ENCODE results near the gene LRBA.

DNA sequence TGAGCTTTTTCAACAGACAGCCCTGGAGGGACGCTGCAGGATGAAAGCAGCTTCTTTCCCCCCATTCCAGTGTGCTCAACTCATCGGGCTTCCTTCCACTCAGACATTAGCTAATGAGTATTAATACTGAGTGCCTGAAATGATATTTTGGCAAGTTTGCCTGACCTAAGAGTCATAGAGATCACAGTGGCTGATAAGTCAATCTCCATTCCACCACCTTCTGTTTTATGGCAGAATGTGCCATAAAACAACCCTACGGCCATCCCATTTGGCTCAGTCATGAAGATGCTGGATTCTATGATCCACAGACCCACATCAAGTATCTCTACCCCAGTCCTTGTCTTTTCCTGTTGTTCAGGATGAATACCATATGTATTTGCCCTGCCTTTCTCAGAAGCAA lies 481.4 kb downstream of the LRBA start:
- no peak for TF ChIP-seq EZH2 (optimal IDR thresholded peaks at IDR 0.05; ENCODE audit: low read depth, low read length)
- TF ChIP-seq, protein P1, sequence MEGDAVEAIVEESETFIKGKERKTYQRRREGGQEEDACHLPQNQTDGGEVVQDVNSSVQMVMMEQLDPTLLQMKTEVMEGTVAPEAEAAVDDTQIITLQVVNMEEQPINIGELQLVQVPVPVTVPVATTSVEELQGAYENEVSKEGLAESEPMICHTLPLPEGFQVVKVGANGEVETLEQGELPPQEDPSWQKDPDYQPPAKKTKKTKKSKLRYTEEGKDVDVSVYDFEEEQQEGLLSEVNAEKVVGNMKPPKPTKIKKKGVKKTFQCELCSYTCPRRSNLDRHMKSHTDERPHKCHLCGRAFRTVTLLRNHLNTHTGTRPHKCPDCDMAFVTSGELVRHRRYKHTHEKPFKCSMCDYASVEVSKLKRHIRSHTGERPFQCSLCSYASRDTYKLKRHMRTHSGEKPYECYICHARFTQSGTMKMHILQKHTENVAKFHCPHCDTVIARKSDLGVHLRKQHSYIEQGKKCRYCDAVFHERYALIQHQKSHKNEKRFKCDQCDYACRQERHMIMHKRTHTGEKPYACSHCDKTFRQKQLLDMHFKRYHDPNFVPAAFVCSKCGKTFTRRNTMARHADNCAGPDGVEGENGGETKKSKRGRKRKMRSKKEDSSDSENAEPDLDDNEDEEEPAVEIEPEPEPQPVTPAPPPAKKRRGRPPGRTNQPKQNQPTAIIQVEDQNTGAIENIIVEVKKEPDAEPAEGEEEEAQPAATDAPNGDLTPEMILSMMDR (IDR thresholded peaks at IDR 0.05; ENCODE audit: low read length) = no peak

All from MM.1S (cell line).